ENCODE data around the gene MNT. TPM values are rescaled to one million over a fixed set of nuclear protein-coding genes. Genes with fewer than 3 reads are reported as not detected.

Gene MNT
- total and polyA plus RNA-seq, 2 donors = 2.4 to 9.8 TPM

GRCh38 chr17:2406903-2407790 lies 6.3 kb upstream of the MNT start:
- peaks cover 6 to 9% of the 10 kb centered on the region in 2 donors for H3K4me1 ChIP-seq (ENCODE audit: control insufficient read depth in 2 of 2, insufficient read depth in 2 of 2, low read length in 2 of 2)
- DNase-seq (ENCODE audit: low read depth in 6 of 9, low spot score in 9 of 9) = no peak
- no peaks in the 10 kb centered on the region for H3K9me3 ChIP-seq (ENCODE audit: control insufficient read depth in 2 of 2, insufficient read depth in 1 of 2, low read length in 1 of 2)
- no peak overlapping the region for H3K4me3 ChIP-seq (ENCODE audit: low read length in 2 of 2)
- no peaks in the 10 kb centered on the region for H3K27me3 ChIP-seq (ENCODE audit: control insufficient read depth in 2 of 2, insufficient read depth in 1 of 2, low read length in 1 of 2)
- H3K36me3 ChIP-seq (ENCODE audit: control insufficient read depth in 2 of 2, insufficient read depth in 2 of 2, low read length in 1 of 2) = peaks cover 3 to 9% of the 10 kb centered on the region in 2 donors
- peak overlapping the region in 1 of 2 donors; percentile 20 for H3K27ac ChIP-seq (ENCODE audit: low read depth in 1 of 2, low read length in 1 of 2)
- 95% methylated on average over 15 of the region's 15 CpGs for WGBS

GRCh38 chr17:2406271-2406902 lies 5.5 kb upstream of the MNT start:
- peaks cover 3 to 9% of the 10 kb centered on the region in 2 donors for H3K36me3 ChIP-seq (ENCODE audit: control insufficient read depth in 2 of 2, insufficient read depth in 2 of 2, low read length in 1 of 2)
- DNase-seq (ENCODE audit: low read depth in 6 of 9, low spot score in 9 of 9) = no peak
- H3K9me3 ChIP-seq (ENCODE audit: control insufficient read depth in 2 of 2, insufficient read depth in 1 of 2, low read length in 1 of 2) = no peaks in the 10 kb centered on the region
- H3K27me3 ChIP-seq (ENCODE audit: control insufficient read depth in 2 of 2, insufficient read depth in 1 of 2, low read length in 1 of 2) = no peaks in the 10 kb centered on the region
- H3K4me3 ChIP-seq (ENCODE audit: low read length in 2 of 2) = no peak overlapping the region
- H3K4me1 ChIP-seq (ENCODE audit: control insufficient read depth in 2 of 2, insufficient read depth in 2 of 2, low read length in 2 of 2) = peaks cover 6 to 13% of the 10 kb centered on the region in 2 donors
- WGBS = 97% methylated on average over 8 of the region's 8 CpGs
- peak overlapping the region in 1 of 2 donors; percentile 20 for H3K27ac ChIP-seq (ENCODE audit: low read depth in 1 of 2, low read length in 1 of 2)

GRCh38 chr17:2405247-2405926 lies 4.5 kb upstream of the MNT start:
- no peak overlapping the region for H3K4me3 ChIP-seq (ENCODE audit: low read length in 2 of 2)
- H3K9me3 ChIP-seq (ENCODE audit: control insufficient read depth in 2 of 2, insufficient read depth in 1 of 2, low read length in 1 of 2) = peaks cover 0 to 2% of the 10 kb centered on the region in 2 donors
- peaks cover 6 to 16% of the 10 kb centered on the region in 2 donors for H3K4me1 ChIP-seq (ENCODE audit: control insufficient read depth in 2 of 2, insufficient read depth in 2 of 2, low read length in 2 of 2)
- no peak for DNase-seq (ENCODE audit: low read depth in 6 of 9, low spot score in 9 of 9)
- no peak overlapping the region for H3K27ac ChIP-seq (ENCODE audit: low read depth in 1 of 2, low read length in 1 of 2)
- no peaks in the 10 kb centered on the region for H3K27me3 ChIP-seq (ENCODE audit: control insufficient read depth in 2 of 2, insufficient read depth in 1 of 2, low read length in 1 of 2)
- peaks cover 0 to 4% of the 10 kb centered on the region in 2 donors for H3K36me3 ChIP-seq (ENCODE audit: control insufficient read depth in 2 of 2, insufficient read depth in 2 of 2, low read length in 1 of 2)
- 98% methylated on average over 14 of the region's 14 CpGs for WGBS

GRCh38 chr17:2403044-2403443 lies 2.2 kb upstream of the MNT start:
- H3K9me3 ChIP-seq (ENCODE audit: control insufficient read depth in 2 of 2, insufficient read depth in 1 of 2, low read length in 1 of 2) = peaks cover 2 to 8% of the 10 kb centered on the region in 2 donors
- H3K36me3 ChIP-seq (ENCODE audit: control insufficient read depth in 2 of 2, insufficient read depth in 2 of 2, low read length in 1 of 2) = peaks cover 0 to 4% of the 10 kb centered on the region in 2 donors
- WGBS = 99% methylated on average over 4 of the region's 4 CpGs
- DNase-seq (ENCODE audit: low read depth in 6 of 9, low spot score in 9 of 9) = no peak
- no peaks in the 10 kb centered on the region for H3K27me3 ChIP-seq (ENCODE audit: control insufficient read depth in 2 of 2, insufficient read depth in 1 of 2, low read length in 1 of 2)
- peaks cover 14 to 37% of the 10 kb centered on the region in 2 donors for H3K4me1 ChIP-seq (ENCODE audit: control insufficient read depth in 2 of 2, insufficient read depth in 2 of 2, low read length in 2 of 2)
- no peak overlapping the region for H3K27ac ChIP-seq (ENCODE audit: low read depth in 1 of 2, low read length in 1 of 2)
- H3K4me3 ChIP-seq (ENCODE audit: low read length in 2 of 2) = no peak overlapping the region

GRCh38 chr17:2402544-2402943 lies 1.7 kb upstream of the MNT start:
- WGBS = 33% methylated on average over 15 of the region's 15 CpGs
- Histone ChIP-seq H3K4me3 (ENCODE audit: low read length in 2 of 2) (peak overlapping the region; percentile 53 to 78), H3K27me3 (ENCODE audit: control insufficient read depth in 2 of 2, insufficient read depth in 1 of 2, low read length in 1 of 2) (no peaks in the 10 kb centered on the region), H3K4me1 (ENCODE audit: control insufficient read depth in 2 of 2, insufficient read depth in 2 of 2, low read length in 2 of 2) (peaks cover 17 to 42% of the 10 kb centered on the region in 2 donors), H3K9me3 (ENCODE audit: control insufficient read depth in 2 of 2, insufficient read depth in 1 of 2, low read length in 1 of 2) (peaks cover 2 to 8% of the 10 kb centered on the region in 2 donors), H3K36me3 (ENCODE audit: control insufficient read depth in 2 of 2, insufficient read depth in 2 of 2, low read length in 1 of 2) (peaks cover 0 to 4% of the 10 kb centered on the region in 2 donors), H3K27ac (ENCODE audit: low read depth in 1 of 2, low read length in 1 of 2) (peak overlapping the region in 1 of 2 donors; percentile 75)
- DNase-seq (ENCODE audit: low read depth in 6 of 9, low spot score in 9 of 9) = peak in 1 of 9 donors; percentile 23

GRCh38 chr17:2401426-2402221 lies 764 bp upstream of the MNT start:
- Histone ChIP-seq H3K27ac (ENCODE audit: low read depth in 1 of 2, low read length in 1 of 2) (peak overlapping the region; percentile 98 to 99), H3K36me3 (ENCODE audit: control insufficient read depth in 2 of 2, insufficient read depth in 2 of 2, low read length in 1 of 2) (peaks cover 0 to 2% of the 10 kb centered on the region in 2 donors), H3K4me1 (ENCODE audit: control insufficient read depth in 2 of 2, insufficient read depth in 2 of 2, low read length in 2 of 2) (peaks cover 24 to 51% of the 10 kb centered on the region in 2 donors), H3K27me3 (ENCODE audit: control insufficient read depth in 2 of 2, insufficient read depth in 1 of 2, low read length in 1 of 2) (peaks cover 0 to 2% of the 10 kb centered on the region in 2 donors), H3K9me3 (ENCODE audit: control insufficient read depth in 2 of 2, insufficient read depth in 1 of 2, low read length in 1 of 2) (peaks cover 2 to 8% of the 10 kb centered on the region in 2 donors), H3K4me3 (ENCODE audit: low read length in 2 of 2) (peak overlapping the region; percentile 70 to 78)
- peak; percentile 96 to 99 (median 98) for DNase-seq (ENCODE audit: low read depth in 6 of 9, low spot score in 9 of 9)
- under 1% methylated on average over 72 of the region's 72 CpGs for WGBS

GRCh38 chr17:2400474-2400866 lies 390 bp downstream of the MNT start:
- H3K4me1 ChIP-seq (ENCODE audit: control insufficient read depth in 2 of 2, insufficient read depth in 2 of 2, low read length in 2 of 2) = peaks cover 28 to 63% of the 10 kb centered on the region in 2 donors
- H3K9me3 ChIP-seq (ENCODE audit: control insufficient read depth in 2 of 2, insufficient read depth in 1 of 2, low read length in 1 of 2) = peaks cover 2 to 8% of the 10 kb centered on the region in 2 donors
- under 1% methylated on average over 43 of the region's 43 CpGs for WGBS
- peak in 4 of 9 donors; percentile 34 to 72 (median 48) for DNase-seq (ENCODE audit: low read depth in 6 of 9, low spot score in 9 of 9)
- peak overlapping the region; percentile 94 to 98 for H3K27ac ChIP-seq (ENCODE audit: low read depth in 1 of 2, low read length in 1 of 2)
- peaks cover 0 to 2% of the 10 kb centered on the region in 2 donors for H3K27me3 ChIP-seq (ENCODE audit: control insufficient read depth in 2 of 2, insufficient read depth in 1 of 2, low read length in 1 of 2)
- peak overlapping the region; percentile 78 to 79 for H3K4me3 ChIP-seq (ENCODE audit: low read length in 2 of 2)
- H3K36me3 ChIP-seq (ENCODE audit: control insufficient read depth in 2 of 2, insufficient read depth in 2 of 2, low read length in 1 of 2) = no peaks in the 10 kb centered on the region

Measured in thymus (tissue), 11 donors.